NCI-H1092 (cell line): Measurements from ENCODE around the gene SIRT3.
A peak's percentile ranks its signal among the peaks of the same experiment; 100 is the strongest.

Experiments
- DNase-seq: peaks from one replicate; lab custom pipeline; 2025; lab: John Stamatoyannopoulos, UW

The SIRT3 gene

DNA sequence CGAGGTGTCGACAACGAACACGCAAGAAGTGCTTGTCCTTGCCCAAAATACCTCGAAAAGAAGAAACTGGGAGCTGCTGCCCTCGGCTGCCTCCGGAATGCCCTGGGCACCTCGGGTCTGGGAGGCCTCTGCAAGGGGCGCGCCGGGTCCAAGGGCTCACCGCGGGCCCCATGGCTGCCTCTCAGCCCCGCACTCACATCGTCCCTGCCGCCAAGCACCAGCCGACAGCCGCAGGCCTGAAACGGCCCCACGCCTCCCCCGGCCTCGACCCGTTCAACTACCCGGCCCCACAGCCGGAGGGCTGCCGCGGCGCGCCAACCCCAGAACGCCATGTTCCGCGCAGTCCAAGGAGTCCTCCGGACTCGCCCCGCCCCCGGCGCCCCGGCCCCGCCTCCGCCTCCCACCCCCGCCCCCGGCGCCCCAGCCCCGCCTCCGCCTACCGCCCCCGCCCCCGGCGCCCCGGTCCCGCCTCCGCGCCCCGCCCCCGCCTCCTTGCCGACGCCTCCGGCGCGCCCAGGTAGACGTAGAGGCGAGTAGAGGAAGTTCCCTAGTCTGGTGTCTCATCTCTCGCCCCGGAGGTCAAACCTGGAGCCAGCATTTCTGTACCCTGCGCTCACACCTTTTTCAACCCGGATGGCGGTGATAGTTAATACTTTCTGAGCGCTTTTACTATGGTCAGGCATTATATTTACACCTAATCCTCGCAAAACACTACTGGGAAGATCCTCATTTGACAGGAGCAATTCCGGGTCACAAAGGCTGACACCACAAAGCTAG, at the start of gene SIRT3:
SIRT3 (minus strand) TSS at position 346 of the 777 bp plus-strand sequence; CDS start at position 332, 14 bp downstream.
- DNase-seq, result peak; percentile 64

DNA sequence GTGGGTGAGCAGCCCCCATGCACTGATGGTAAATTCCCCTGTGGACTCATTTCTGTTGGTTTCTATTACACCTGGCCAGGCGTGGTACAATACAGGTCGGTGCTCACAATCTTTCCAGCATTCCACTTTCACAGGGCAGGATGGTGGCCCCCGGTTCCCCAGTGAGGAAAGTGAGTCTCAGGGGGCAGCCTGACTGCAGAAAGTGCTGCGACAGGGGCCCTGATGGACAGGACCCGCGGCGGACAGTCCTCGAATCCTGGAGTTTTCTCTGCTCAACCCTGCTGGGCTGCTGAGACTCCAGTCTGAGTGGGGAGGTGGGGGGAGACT, 49.7 kb upstream of the SIRT3 start:
- DNase-seq, result no peak

DNA sequence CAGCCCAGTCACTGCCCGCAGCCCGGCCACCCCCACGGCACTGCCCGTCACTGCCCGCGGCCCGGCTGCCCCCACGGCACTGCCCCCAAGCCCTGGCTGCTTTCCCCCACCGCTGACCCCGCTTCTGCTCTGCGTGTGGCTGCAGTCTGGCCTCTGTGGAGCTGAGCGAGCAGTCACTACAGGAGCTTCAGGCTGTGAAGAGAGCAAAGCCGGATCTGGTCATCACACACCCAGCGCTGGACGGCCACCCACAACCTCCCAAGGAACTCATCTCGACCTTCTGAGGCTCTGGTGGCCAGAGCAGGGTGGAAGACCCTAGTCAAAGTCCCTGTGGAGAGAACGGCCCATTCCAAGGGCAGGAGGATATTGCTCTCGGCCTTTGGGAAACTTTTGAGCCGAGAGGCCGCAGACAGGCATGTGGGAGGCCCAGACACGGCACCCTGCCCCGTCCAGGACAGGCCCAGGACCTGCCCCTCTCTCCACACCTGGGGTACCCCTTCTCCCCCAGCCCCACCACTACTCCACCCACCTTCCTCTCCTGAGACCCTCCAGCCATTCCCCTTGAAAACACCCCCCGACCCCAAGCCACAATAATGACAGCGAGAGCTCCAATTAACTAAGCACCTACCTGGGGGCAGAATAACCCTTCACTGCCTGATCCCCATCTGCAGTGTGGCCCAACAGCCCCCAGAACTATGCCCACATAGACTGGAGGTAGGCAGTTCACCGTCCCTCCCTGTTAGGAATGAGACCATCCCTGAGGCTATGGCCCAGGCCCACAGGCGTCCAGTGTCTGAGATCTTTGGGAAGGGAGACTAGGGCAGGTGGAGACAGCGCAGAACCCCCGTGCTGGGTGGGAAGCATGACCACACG, 49.1 kb upstream of the SIRT3 start:
- no peak for DNase-seq

DNA sequence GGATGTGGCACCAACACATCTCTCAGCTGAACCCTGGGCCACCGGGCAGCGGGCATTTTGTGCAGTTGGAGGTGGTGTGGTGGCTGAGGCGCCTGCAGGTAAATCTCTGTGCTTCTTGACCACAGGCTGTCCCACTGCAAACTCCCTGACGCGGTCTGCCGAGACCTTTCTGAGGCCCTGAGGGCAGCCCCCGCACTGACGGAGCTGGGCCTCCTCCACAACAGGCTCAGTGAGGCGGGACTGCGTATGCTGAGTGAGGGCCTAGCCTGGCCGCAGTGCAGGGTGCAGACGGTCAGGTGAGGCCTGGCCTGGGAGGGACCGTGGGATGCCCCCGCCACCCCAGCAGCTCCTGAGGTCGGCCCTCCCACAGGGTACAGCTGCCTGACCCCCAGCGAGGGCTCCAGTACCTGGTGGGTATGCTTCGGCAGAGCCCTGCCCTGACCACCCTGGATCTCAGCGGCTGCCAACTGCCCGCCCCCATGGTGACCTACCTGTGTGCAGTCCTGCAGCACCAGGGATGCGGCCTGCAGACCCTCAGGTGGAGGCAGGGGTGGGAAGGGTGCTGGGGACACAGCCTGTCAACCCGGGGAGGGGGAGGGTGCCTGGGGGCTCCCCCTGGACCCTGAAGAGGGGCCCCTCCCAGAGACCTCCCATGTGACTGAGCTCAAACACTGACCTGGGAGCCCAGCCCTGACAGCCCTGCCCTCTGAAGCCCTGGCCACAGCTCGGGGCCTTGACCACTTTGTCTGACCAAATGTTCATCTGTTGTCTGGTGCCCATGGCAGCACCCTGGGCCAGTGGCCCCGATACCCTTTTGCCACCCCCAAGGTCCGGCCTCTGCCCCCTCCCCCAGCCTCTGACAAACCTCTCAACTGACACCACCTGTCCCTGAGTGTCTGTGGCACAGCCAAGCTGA, 48.2 kb upstream of the SIRT3 start:
- DNase-seq, result no peak

DNA sequence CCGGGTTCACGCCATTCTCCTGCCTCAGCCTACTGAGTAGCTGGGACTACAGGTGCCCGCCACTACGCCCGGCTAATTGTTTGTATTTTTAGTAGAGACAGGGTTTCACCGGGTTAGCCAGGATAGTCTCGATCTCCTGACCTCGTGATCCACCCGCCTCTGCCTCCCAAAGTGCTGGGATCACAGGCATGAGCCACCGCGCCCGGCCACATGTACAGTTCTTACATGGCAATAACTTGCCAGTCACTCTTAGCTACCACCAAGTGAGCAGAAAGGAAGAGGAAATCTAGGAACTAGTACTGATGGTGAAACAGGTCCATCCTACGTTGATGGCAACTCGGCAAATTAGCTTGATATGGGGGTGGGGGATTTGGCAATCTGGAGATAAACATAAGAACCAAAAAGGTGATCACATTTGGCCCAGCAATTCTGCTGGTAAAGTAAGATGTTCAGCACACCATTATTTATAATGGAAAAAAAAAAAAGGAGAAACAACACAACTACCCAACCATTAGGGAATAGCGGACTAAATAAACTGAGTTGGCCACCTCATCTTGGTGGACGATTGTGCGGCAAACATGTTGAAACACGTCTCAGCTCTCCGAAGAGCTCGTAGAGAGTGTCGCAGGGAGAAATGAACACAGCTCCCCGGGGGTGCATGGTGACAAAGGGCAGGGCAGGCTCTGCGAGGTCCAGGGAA, 47.4 kb upstream of the SIRT3 start:
- DNase-seq, result no peak

DNA sequence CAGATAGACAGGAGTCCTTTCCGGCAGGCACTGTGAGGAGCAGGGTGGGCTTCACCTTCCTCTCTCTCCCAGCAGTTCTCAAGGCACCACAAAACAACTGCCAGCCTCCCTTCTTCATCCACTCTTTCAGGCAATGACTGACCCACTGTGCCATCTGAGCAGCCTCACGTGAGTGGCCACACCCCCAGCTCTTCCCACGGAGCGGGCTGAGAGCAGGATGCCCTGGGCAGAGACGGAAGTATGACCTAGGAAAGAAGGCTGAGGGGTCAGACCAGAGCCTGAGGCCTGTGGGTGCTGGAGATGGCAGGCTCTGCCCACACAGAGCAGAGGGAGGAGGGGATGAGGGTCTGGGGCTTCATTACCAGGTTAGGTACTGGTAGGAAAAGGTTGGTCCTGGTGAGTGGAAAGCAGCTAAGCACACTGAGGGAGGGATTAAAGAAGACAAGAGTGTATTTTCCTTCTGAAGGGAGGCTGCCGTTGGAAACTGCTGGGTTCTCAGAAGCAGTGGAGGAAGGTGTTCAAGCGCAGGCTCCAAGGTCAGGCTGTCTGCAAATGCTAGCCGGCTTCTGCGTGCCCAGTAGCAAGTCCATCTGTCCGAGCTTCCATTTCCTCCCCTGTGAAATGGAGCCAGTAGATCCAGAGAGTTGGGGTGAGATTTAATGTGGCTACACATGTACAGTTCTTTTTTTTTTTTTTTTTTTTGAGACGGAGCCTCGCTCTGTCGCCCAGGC, 46.7 kb upstream of the SIRT3 start:
- no peak for DNase-seq

DNA sequence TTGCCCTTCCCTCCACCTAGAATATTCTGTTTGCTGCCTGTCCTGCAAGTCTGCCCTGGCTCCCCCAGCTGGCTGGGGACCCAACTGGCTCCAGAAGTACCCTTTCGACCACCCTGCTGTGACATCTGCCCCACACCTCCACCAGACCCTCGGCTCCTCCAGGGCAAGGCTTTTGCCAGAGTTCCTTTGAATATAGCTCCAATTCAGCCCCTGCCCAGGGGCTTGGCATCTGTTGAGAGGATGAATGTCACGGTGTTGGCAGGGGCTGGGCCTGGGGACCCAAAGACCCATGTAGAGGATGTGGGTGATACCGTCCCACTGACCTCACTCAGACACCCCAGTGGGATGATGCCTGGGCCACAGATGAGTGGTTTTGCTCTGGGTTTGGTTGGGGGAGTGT, 46.0 kb upstream of the SIRT3 start:
- no peak for DNase-seq

DNA sequence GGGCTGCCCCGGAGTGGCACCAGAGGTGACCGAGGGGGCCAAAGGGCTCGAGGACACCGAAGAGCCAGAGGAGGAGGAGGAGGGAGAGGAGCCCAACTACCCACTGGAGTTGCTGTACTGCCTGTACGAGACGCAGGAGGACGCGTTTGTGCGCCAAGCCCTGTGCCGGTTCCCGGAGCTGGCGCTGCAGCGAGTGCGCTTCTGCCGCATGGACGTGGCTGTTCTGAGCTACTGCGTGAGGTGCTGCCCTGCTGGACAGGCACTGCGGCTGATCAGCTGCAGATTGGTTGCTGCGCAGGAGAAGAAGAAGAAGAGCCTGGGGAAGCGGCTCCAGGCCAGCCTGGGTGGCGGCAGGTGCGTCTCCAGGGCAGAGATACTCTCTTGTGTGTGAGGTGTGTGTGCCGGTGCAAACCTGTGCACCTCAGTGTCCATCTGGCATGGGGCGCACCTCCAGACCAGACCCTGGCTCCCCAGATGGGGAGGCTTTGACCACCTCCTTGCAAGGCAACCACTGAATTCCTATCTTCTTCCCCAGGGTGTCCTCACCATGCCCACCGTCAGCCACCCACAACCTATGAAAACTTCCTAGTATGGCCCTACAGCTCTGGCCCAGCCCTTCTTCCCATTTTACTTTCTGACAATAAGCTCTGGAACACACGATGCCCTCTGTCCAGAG, 45.5 kb upstream of the SIRT3 start:
- DNase-seq, result no peak

DNA sequence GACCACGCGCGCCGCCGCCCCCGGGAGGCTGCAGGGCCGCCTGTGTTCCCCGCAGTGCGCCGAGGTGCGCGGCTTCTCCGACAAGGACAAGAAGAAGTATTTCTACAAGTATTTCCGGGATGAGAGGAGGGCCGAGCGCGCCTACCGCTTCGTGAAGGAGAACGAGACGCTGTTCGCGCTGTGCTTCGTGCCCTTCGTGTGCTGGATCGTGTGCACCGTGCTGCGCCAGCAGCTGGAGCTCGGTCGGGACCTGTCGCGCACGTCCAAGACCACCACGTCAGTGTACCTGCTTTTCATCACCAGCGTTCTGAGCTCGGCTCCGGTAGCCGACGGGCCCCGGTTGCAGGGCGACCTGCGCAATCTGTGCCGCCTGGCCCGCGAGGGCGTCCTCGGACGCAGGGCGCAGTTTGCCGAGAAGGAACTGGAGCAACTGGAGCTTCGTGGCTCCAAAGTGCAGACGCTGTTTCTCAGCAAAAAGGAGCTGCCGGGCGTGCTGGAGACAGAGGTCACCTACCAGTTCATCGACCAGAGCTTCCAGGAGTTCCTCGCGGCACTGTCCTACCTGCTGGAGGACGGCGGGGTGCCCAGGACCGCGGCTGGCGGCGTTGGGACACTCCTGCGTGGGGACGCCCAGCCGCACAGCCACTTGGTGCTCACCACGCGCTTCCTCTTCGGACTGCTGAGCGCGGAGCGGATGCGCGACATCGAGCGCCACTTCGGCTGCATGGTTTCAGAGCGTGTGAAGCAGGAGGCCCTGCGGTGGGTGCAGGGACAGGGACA, 44.8 kb upstream of the SIRT3 start:
- no peak for DNase-seq

DNA sequence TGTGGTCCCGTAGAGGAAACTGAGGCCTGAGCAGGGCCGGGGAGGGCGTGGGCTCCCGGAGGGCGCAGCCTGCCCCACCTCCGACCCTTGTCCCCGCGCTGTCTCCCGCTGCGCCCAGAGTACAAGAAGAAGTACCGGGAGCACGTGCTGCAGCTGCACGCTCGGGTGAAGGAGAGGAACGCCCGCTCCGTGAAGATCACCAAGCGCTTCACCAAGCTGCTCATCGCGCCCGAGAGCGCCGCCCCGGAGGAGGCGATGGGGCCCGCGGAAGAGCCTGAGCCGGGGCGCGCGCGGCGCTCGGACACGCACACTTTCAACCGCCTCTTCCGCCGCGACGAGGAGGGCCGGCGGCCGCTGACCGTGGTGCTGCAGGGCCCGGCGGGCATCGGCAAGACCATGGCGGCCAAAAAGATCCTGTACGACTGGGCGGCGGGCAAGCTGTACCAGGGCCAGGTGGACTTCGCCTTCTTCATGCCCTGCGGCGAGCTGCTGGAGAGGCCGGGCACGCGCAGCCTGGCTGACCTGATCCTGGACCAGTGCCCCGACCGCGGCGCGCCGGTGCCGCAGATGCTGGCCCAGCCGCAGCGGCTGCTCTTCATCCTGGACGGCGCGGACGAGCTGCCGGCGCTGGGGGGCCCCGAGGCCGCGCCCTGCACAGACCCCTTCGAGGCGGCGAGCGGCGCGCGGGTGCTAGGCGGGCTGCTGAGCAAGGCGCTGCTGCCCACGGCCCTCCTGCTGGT, 44.0 kb upstream of the SIRT3 start:
- no peak for DNase-seq

DNA sequence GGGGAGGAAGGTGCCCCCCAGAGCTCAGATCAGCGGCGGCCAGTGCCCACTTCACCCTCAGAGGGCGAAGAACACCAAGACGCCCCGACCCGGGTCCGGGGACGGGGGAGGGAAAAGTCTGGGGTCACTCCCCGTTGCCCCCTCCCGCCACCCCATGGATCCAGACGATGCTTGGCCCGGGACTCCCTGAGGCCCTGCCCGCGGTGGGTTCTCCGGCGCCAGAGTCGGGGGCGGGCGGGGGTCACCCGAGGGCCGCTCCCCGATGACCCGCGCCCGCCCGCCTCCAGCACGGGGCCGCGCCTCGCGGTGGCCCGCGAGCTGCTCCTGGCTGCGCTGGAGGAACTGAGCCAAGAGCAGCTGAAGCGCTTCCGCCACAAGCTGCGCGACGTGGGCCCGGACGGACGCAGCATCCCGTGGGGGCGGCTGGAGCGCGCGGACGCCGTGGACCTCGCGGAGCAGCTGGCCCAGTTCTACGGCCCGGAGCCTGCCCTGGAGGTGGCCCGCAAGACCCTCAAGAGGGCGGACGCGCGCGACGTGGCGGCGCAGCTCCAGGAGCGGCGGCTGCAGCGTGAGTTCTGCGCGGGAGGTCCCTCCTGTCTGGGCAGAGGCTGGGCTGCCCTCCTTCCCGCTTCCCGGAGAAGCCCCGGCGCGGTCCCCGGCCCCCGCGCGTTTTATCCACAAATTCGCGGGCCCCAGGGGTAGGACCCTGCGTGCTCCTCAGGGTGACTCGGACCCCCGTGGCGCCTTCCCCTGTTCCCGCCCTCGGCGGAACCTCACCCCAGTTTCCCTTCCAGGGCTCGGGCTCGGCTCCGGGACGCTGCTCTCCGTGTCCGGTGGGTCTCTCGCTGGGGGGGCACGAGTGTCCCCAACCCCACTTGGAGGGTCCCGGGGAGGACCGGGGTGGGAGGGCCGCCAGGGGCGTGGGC, 43.2 kb upstream of the SIRT3 start:
- DNase-seq, result no peak

DNA sequence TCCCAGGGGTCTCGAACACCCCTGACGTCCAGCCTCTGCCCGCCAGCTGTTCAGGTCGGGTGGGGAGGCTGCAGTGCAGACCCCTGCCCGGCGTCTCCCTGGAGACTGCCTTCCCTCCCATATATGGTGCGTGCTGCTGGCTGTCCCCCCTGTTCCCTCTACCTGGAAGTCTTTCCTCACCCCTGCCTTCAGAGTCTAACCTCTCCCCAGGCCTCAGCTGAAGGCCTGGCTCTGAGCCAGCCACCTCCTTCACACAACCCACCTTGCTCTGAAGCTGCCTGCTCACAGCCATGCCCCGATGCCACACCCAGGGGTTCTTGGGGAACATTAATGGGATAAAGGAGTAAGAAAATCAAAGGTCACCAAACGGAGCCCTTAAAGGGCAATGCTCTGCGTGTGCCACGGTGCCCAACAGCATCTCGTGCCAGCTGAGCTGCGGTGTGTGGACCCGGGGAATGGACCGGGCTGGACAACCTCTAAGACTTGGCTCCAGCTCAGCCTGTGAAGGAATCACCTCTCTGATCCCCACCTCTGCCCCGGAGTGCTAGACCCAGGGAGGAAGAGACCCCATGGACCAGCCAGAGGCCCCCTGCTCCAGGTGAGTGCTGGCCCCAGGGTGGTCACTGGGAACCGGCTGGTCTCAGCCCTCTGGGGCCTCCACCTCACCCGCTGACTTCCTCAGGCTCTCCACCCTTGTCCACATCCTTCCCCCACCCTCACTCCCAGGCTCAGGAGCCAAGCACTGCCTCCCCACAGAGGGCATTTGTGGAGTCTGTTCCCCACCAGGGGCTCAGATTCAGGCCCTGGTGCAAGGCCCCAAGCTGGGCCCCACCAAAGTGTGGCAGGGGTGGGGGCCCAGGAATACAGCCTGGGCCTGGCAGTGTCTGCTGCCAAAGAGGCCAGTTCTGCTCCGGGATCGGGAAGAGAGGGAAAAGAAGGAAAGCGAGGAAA, 42.1 kb upstream of the SIRT3 start, which contains the start of gene NLRP6:
NLRP6 (plus strand) TSS at position 407 of the 951 bp plus-strand sequence; CDS start at position 570, 163 bp downstream.
- DNase-seq, result no peak

DNA sequence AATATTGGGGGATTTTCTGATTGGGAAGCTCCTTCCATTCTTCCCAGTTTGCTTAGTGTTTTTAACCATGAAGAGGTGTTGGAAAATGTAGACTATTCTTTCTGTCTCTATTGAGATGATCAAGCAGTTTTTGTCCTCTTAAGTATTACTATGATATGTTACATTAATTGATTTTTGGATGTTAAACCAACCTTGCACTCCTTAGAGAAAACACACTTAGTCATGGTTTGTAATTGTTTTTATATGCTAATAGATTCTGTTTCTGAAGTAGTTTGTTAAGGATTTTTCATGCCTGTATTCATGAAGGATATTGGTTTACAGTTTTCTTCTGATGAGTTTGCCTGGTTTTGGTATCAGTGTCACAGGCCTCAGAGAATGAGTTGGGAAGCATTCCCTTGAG, 40.1 kb upstream of the SIRT3 start:
- no peak for DNase-seq

DNA sequence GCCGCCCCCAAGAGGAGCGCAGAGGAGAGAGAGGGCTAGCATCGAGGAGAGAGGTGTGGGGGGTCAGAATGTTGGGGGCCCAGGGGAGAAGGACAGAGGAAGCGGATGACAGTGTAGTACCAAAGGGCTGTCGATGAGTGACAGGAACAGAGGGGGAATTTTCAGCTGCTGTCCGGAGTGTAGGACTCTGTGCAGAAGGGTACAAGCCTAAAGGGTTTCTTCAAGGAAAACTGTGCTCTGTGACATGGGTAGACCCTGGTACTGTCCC, 36.7 kb upstream of the SIRT3 start:
- no peak for DNase-seq

DNA sequence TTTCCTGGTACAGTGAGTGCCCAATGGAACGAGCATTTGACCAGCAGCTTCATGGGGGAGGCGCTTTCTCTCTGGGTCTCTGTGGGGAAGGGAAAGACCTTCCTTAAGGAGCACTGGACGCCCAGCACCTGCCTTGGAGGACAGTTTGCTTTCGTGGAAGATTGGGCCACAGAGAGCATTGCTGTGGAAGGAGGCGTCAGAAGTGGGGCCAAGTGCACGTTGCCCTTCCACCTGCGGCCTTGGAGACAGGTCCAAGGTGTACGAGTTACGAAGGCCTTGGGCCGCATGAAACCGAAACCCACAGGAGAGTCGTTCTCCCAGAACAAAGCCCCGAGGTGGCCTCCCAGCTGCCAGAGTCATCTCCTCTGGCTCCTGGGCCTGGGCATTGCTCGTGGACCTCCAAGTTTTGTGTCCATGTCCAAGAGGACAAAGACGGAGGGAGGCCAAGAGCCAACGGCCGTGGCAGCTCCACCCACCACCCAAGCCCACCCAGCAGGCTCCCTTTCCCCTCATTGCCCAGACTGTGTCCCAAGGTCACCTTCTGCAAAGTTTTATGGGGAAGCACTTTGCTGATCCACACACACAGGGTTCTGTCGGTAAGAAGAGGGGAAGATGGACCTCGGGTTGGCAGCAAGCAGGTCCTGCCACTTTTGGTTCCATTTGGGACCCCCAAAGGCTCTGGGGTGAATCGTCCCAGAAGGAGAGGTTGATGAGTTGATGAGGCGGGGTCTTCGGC, 36.2 kb upstream of the SIRT3 start:
- DNase-seq, result no peak

DNA sequence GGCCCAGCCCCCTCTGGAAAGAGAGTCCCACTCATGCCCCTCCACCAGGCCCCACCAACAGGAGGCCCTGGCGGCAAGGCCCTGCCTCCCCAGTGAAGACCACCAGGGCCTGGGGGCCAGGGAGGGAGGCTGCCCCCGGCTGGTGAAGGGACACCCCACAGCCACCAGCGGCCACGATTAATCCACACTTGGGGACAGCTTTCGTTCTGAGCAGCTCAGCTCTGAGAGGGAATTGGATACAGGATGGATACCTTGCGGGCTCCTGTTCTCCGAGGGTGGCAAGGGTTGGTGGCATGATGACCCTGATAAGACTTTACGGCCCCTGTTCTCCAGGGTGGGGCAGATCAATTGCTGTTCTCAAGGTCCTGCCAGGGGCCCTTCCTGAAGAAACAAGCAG, 35.2 kb upstream of the SIRT3 start:
- DNase-seq, result no peak
